ENCODE measurements around the gene C1orf226. TPM values are rescaled to one million over a fixed set of nuclear protein-coding genes. Genes with fewer than 3 reads are reported as not detected.
"Not testable (repeated sequence)": the region's sequence is repeated elsewhere in the genome, so short reads cannot be mapped to it uniquely, and the experiment has no call there.

The C1orf226 gene
- total and polyA plus RNA-seq, 2 of the 4 experiments (the other 2 are of a cell fraction) = under 0.01 to 0.10 TPM

GRCh38 chr1:162430583-162430982, 49.1 kb downstream of the C1orf226 start:
- Histone ChIP-seq H3K18ac (ENCODE audit: low read depth, low read length) (no peak overlapping the region), H4K8ac (ENCODE audit: low read depth in 2 of 2, low read length in 2 of 2) (no peak overlapping the region), H2AFZ (replicated peaks; ENCODE audit: low read length, poor library complexity) (no peak overlapping the region), H2AK5ac (ENCODE audit: low read depth, low read length) (no peak overlapping the region), H3K4me2 (ENCODE audit: low read depth, low read length) (no peak overlapping the region), H3K36me3 (ENCODE audit: control insufficient read depth, insufficient read depth, low read length) (no peaks in the 10 kb centered on the region), H3K9me3 (ENCODE audit: control insufficient read depth, insufficient read depth, low read length) (no peaks in the 10 kb centered on the region), H3K9ac (ENCODE audit: low read depth, low read length) (no peak overlapping the region), H2BK5ac (ENCODE audit: low read depth, low read length, poor library complexity, severe bottlenecking) (no peak overlapping the region), H3K79me1 (ENCODE audit: low read depth in 1 of 2, low read length in 2 of 2) (no peaks in the 10 kb centered on the region), H3K4me3 (ENCODE audit: insufficient read depth, low read depth, low read length) (no peak overlapping the region), H4K91ac (ENCODE audit: insufficient read depth, low read depth, low read length) (no peak overlapping the region), H2AK9ac (replicated peaks; ENCODE audit: low read depth, low read length, poor library complexity) (no peak overlapping the region), H3K9me1 (ENCODE audit: insufficient read depth, low read length) (no peaks in the 10 kb centered on the region), H2BK20ac (ENCODE audit: low read depth, low read length) (no peak overlapping the region), H3K27me3 (ENCODE audit: control insufficient read depth, insufficient read depth, low read length) (no peaks in the 10 kb centered on the region), H3K27ac (ENCODE audit: insufficient read depth, low read length) (no peak overlapping the region), H4K20me1 (ENCODE audit: insufficient read depth, low read length) (no peaks in the 10 kb centered on the region), H3K4me1 (ENCODE audit: control insufficient read depth, insufficient read depth, low read length) (no peaks in the 10 kb centered on the region), H2BK120ac (ENCODE audit: low read depth, low read length) (no peak overlapping the region), H3K23ac (ENCODE audit: low read depth, low read length) (no peak overlapping the region), H3K14ac (replicated peaks; ENCODE audit: low read depth, low read length) (no peak overlapping the region), H4K5ac (ENCODE audit: low read depth, low read length) (no peak overlapping the region), H3K56ac (ENCODE audit: extremely low read depth, insufficient read depth, low read length) (no peak overlapping the region), H2BK15ac (ENCODE audit: low read depth, low read length) (no peak overlapping the region), H3K4ac (ENCODE audit: low read depth, low read length) (no peak overlapping the region)
- intact Hi-C loops (cut with micrococcal nuclease) = no loop called here
- CTCF ChIA-PET = no interaction called here
- TF ChIP-seq CHD1 (IDR thresholded peaks at IDR 0.05; ENCODE audit: low read depth, low read length) (no peak), MAFK (IDR thresholded peaks at IDR 0.05; ENCODE audit: low read depth, low read length) (no peak)
- in situ Hi-C loops (cut with MboI; ENCODE audit: low sequenced_read_pairs) = no loop called here
- POLR2A ChIA-PET (ENCODE audit: unreplicated experiment) = no interaction called here
- dilution Hi-C loops (cut with HindIII; ENCODE audit: low sequenced_read_pairs, unreplicated experiment) = no loop called here
- ATAC-seq (ENCODE audit: low read depth) (no peak), DNase-seq (no peak)
- WGBS, 2 experiments (ENCODE audit: extremely low coverage in 2 of 2, insufficient read length in 1 of 2) = no CpG with 5 or more reads among the region's 4 CpGs
- no TSS peak for BruUV-seq (replicated peaks)

- H3K18ac ChIP-seq (ENCODE audit: low read depth, low read length); dilution Hi-C loops (cut with HindIII; ENCODE audit: low sequenced_read_pairs, unreplicated experiment); H3K9me3 ChIP-seq (ENCODE audit: control insufficient read depth, insufficient read depth, low read length); H2AK9ac ChIP-seq (replicated peaks; ENCODE audit: low read depth, low read length, poor library complexity); POLR2A ChIA-PET (ENCODE audit: unreplicated experiment); H3K4me1 ChIP-seq (ENCODE audit: control insufficient read depth, insufficient read depth, low read length); DNase-seq; BruUV-seq (replicated peaks); H3K4me2 ChIP-seq (ENCODE audit: low read depth, low read length); H3K56ac ChIP-seq (ENCODE audit: extremely low read depth, insufficient read depth, low read length); CTCF ChIA-PET; intact Hi-C loops (cut with micrococcal nuclease); H4K8ac ChIP-seq (ENCODE audit: low read depth in 2 of 2, low read length in 2 of 2); in situ Hi-C loops (cut with MboI; ENCODE audit: low sequenced_read_pairs); H3K4me3 ChIP-seq (ENCODE audit: insufficient read depth, low read depth, low read length); H2BK15ac ChIP-seq (ENCODE audit: low read depth, low read length); H2BK5ac ChIP-seq (ENCODE audit: low read depth, low read length, poor library complexity, severe bottlenecking); H3K9me1 ChIP-seq (ENCODE audit: insufficient read depth, low read length); H3K9ac ChIP-seq (ENCODE audit: low read depth, low read length); H3K36me3 ChIP-seq (ENCODE audit: control insufficient read depth, insufficient read depth, low read length); H4K5ac ChIP-seq (ENCODE audit: low read depth, low read length); H2BK120ac ChIP-seq (ENCODE audit: low read depth, low read length); H2BK20ac ChIP-seq (ENCODE audit: low read depth, low read length); H2AFZ ChIP-seq (replicated peaks; ENCODE audit: low read length, poor library complexity); H3K27ac ChIP-seq (ENCODE audit: insufficient read depth, low read length); H3K79me1 ChIP-seq (ENCODE audit: low read depth in 1 of 2, low read length in 2 of 2); H2AK5ac ChIP-seq (ENCODE audit: low read depth, low read length); H3K23ac ChIP-seq (ENCODE audit: low read depth, low read length); H3K4ac ChIP-seq (ENCODE audit: low read depth, low read length); H4K91ac ChIP-seq (ENCODE audit: insufficient read depth, low read depth, low read length); H3K27me3 ChIP-seq (ENCODE audit: control insufficient read depth, insufficient read depth, low read length); H3K14ac ChIP-seq (replicated peaks; ENCODE audit: low read depth, low read length); ATAC-seq (ENCODE audit: low read depth); H4K20me1 ChIP-seq (ENCODE audit: insufficient read depth, low read length): not testable (repeated sequence)
- WGBS, 2 experiments (ENCODE audit: extremely low coverage in 2 of 2, insufficient read length in 1 of 2) = 89% methylated on average over 18 of the region's 47 CpGs; no CpG with 5 or more reads in 1 of the 2 experiments
Observed at GRCh38 chr1:162432977-162433713, 51.6 kb downstream of the C1orf226 start.

Measured in IMR-90 (cell line).